Type B pancreatic cell (in vitro differentiated cells): ENCODE results near the gene THSD4. TPM values are rescaled to one million over a fixed set of nuclear protein-coding genes. Genes with fewer than 3 reads are reported as not detected.
A peak's percentile ranks its signal among the peaks of the same experiment; 100 is the strongest.

Source experiments
- DNase-seq: peaks from one replicate; pipeline ENCODE4 v3.0.0; 2021; ENCODE audit warnings: mixed read lengths; ENCODE audit not compliant: unreplicated experiment; ENCODE audit errors: extremely low spot score
- H3K27ac Mint-ChIP-seq: 2 replicates; pipeline ENCODE4 v1.8.0; 2021; ENCODE audit warnings: mild to moderate bottlenecking, mixed read lengths
- H3K27me3 Mint-ChIP-seq: 2 replicates; pipeline ENCODE4 v1.8.0; 2021; ENCODE audit warnings: mixed read lengths
- H3K36me3 Mint-ChIP-seq: 2 replicates; pipeline ENCODE4 v1.8.0; 2021; ENCODE audit warnings: mixed read lengths
- H3K4me1 Mint-ChIP-seq: one replicate; pipeline ENCODE4 v1.8.0; 2021; ENCODE audit warnings: mixed read lengths; ENCODE audit not compliant: unreplicated experiment
- H3K4me3 Mint-ChIP-seq: 2 replicates; pipeline ENCODE4 v1.8.0; 2021; ENCODE audit warnings: mild to moderate bottlenecking, mixed read lengths
- H3K9me3 Mint-ChIP-seq: 2 replicates; pipeline ENCODE4 v1.8.0; 2021; ENCODE audit warnings: mixed read lengths
- CTCF ChIP-seq: fragments of 200-600 bp; sonication (generic); conservative IDR thresholded peaks from 2 replicates; pipeline ENCODE4 v1.5.0; 2021; ENCODE audit warnings: antibody characterized with exemption, mild to moderate bottlenecking
- long read RNA-seq: library from polyadenylated mRNA; unstranded; transcript quantifications from one replicate; pipeline ENCODE4 v2.0.0, GENCODE V29; 2020
- total RNA-seq: library from RNA; stranded (reverse); gene quantifications from 2 replicates; pipeline ENCODE4 v1.2.1, GENCODE V29; 2021; ENCODE audit warnings: low replicate concordance

Gene THSD4
- 23.1 and 43.3 TPM in 2 replicates for total RNA-seq
- long read RNA-seq, partial matches to known transcripts: 3 of 19 reads
- long read RNA-seq, other reads (novel, unspliced or antisense): 16 of 19 reads

- peak within 1 kb of the TSS; percentile 91 for H3K4me3 Mint-ChIP-seq
- peak; percentile 99 for TF ChIP-seq CTCF
- H3K36me3 Mint-ChIP-seq: peaks cover 3% of the 10 kb centered on the region
- peaks cover 68% of the 10 kb centered on the region for H3K4me1 Mint-ChIP-seq
- no peaks in the 10 kb centered on the region for H3K9me3 Mint-ChIP-seq
- DNase-seq: peak; percentile 88
- H3K27me3 Mint-ChIP-seq: peaks cover 36% of the 10 kb centered on the region
- peak within 1 kb of the TSS; percentile 89 for H3K27ac Mint-ChIP-seq
These were observed at the start of gene THSD4 for GRCh38 chr15:71114887-71115566. TSS of gene THSD4 (plus strand) at chr15:71115471.

- no peaks in the 10 kb centered on the region for H3K4me1 Mint-ChIP-seq
- TF ChIP-seq CTCF: no peak
- H3K4me3 Mint-ChIP-seq: no peak overlapping the region
- no peak for DNase-seq
- H3K27me3 Mint-ChIP-seq: no peaks in the 10 kb centered on the region
- no peaks in the 10 kb centered on the region for H3K36me3 Mint-ChIP-seq
- H3K27ac Mint-ChIP-seq: no peak overlapping the region
- H3K9me3 Mint-ChIP-seq: no peaks in the 10 kb centered on the region
These were observed 48.3 kb upstream of the THSD4 start for GRCh38 chr15:71066983-71067382.

- Mint-ChIP-seq H3K9me3 (no peaks in the 10 kb centered on the region), H3K27ac (no peak overlapping the region), H3K4me3 (no peak overlapping the region), H3K36me3 (no peaks in the 10 kb centered on the region), H3K4me1 (no peaks in the 10 kb centered on the region), H3K27me3 (no peaks in the 10 kb centered on the region)
- no peak for DNase-seq
- no peak for TF ChIP-seq CTCF
These were observed 45.6 kb upstream of the THSD4 start for GRCh38 chr15:71069693-71070092.

GRCh38 chr15:71071529-71071928, 43.7 kb upstream of the THSD4 start:
- Mint-ChIP-seq H3K4me1 (no peaks in the 10 kb centered on the region), H3K36me3 (no peaks in the 10 kb centered on the region), H3K27ac (no peak overlapping the region), H3K4me3 (no peak overlapping the region), H3K9me3 (no peaks in the 10 kb centered on the region), H3K27me3 (no peaks in the 10 kb centered on the region)
- no peak for DNase-seq
- no peak for TF ChIP-seq CTCF

- Mint-ChIP-seq H3K4me3 (no peak overlapping the region), H3K9me3 (no peaks in the 10 kb centered on the region), H3K4me1 (no peaks in the 10 kb centered on the region), H3K27me3 (no peaks in the 10 kb centered on the region), H3K27ac (no peak overlapping the region), H3K36me3 (no peaks in the 10 kb centered on the region)
- no peak for DNase-seq
- no peak for TF ChIP-seq CTCF
These were observed 42.8 kb upstream of the THSD4 start for GRCh38 chr15:71072423-71072822.
